Measurements from ENCODE around the gene MME. TPM values are rescaled to one million over a fixed set of nuclear protein-coding genes. Genes with fewer than 3 reads are reported as not detected.

The MME gene
- total and polyA plus RNA-seq, 2 of the 8 experiments (the other 6 are each of a cell fraction or from before 2014, with no cell fraction given), result 5.0 to 39.6 TPM

DNA sequence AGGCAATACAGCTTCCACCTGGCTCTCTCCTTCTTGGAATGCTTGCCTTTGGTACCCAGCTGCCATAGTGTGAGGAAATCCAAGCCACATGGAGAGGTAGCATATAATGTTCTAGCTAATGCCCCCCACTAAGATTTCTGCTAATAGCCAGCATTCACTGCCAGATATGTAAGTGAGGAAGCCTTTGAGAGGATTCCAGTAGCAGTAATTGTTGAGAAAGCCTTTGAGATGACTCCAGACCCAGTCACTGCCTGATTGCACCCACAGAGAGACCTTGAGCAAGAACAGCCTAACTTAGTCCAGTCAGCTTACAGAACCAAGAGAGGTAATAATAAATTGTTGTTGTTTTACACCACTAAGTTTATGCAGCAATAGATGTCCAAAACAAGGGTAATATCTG, 150.3 kb downstream of the MME start:
- H4K91ac ChIP-seq (replicated peaks; ENCODE audit: insufficient read length, low read length), result no peak overlapping the region
- H3K27ac ChIP-seq (ENCODE audit: low read depth, low read length), result no peak overlapping the region
- no peak overlapping the region for H2BK20ac ChIP-seq (ENCODE audit: low read length)
- no peak overlapping the region for H2AK5ac ChIP-seq (ENCODE audit: low read depth, low read length)
- POLR2A ChIA-PET (ENCODE audit: partially characterized antibody), result no interaction called here
- no peaks in the 10 kb centered on the region for H3K23me2 ChIP-seq (ENCODE audit: low read depth, low read length)
- no peaks in the 10 kb centered on the region for H3K27me3 ChIP-seq (replicated peaks in 1 of 4; ENCODE audit: control insufficient read depth in 3 of 4, extremely low read depth in 1 of 4, insufficient read depth in 3 of 4, low read length in 3 of 4)
- H3K9me3 ChIP-seq (ENCODE audit: insufficient read depth in 2 of 2, low read depth in 1 of 2, low read length in 1 of 2), result no peaks in the 10 kb centered on the region
- no peaks in the 10 kb centered on the region for H3K79me1 ChIP-seq (ENCODE audit: low read depth, low read length)
- no peaks in the 10 kb centered on the region for H3K36me3 ChIP-seq (ENCODE audit: control insufficient read depth in 2 of 4, insufficient read depth in 4 of 4, low read length in 3 of 4)
- no peak overlapping the region for H3K18ac ChIP-seq (ENCODE audit: extremely low read depth, low read length)
- no peak overlapping the region for H2BK12ac ChIP-seq (ENCODE audit: low read depth, low read length)
- TF ChIP-seq POLR2AphosphoS5 (IDR thresholded peaks at IDR 0.05; ENCODE audit: low read depth, low read length), result no peak
- no peak for TF ChIP-seq GTF2F1 (IDR thresholded peaks at IDR 0.05; ENCODE audit: borderline replicate concordance, low read depth, low read length)
- no peak for TF ChIP-seq CBX8 (IDR thresholded peaks at IDR 0.05; ENCODE audit: borderline replicate concordance, low read depth, low read length)
- no peak for TF ChIP-seq PHF8 (conservative IDR thresholded peaks at IDR 0.05; ENCODE audit: low read depth, low read length)
- no peak for TF ChIP-seq NRF1 (IDR thresholded peaks at IDR 0.05; ENCODE audit: low read depth, low read length)
- TF ChIP-seq CBX5 (IDR thresholded peaks at IDR 0.05; ENCODE audit: low read depth, low read length), result no peak
- no peak for TF ChIP-seq JUN (IDR thresholded peaks at IDR 0.05; ENCODE audit: low read depth, low read length)
- no peak for TF ChIP-seq SIRT6 (IDR thresholded peaks at IDR 0.05; ENCODE audit: low read length)
- TF ChIP-seq BCL11A (IDR thresholded peaks at IDR 0.05; ENCODE audit: low read depth in 2 of 2, low read length in 2 of 2), result no peak
- no peak for TF ChIP-seq SAP30 (IDR thresholded peaks at IDR 0.05; ENCODE audit: insufficient read depth, insufficient replicate concordance, low read length)
- TF ChIP-seq KDM1A (IDR thresholded peaks at IDR 0.05; ENCODE audit: borderline replicate concordance, low read length), result no peak
- no peak overlapping the region for H3K9ac ChIP-seq (replicated peaks in 1 of 4; ENCODE audit: extremely low read depth in 1 of 4, low read depth in 3 of 4, low read length in 3 of 4)
- no peak overlapping the region for H4K5ac ChIP-seq (ENCODE audit: insufficient read length, low read depth, low read length)
- no peak overlapping the region for H3K4me3 ChIP-seq (ENCODE audit: extremely low read depth in 1 of 4, insufficient read depth in 2 of 4, low read depth in 3 of 4, low read length in 4 of 4)
- H2BK5ac ChIP-seq (ENCODE audit: low read depth, low read length), result no peak overlapping the region
- no peak overlapping the region for H4K8ac ChIP-seq (ENCODE audit: extremely low read depth, insufficient read depth, low read length)
- H4K20me1 ChIP-seq (replicated peaks in 1 of 2; ENCODE audit: control insufficient read depth in 1 of 2, insufficient read depth in 2 of 2, low read length in 2 of 2), result no peaks in the 10 kb centered on the region
- FAIRE-seq, result no peak
- no peak for DNase-seq (ENCODE audit: low read depth in 1 of 2, low spot score in 2 of 2)
- H3K79me2 ChIP-seq (ENCODE audit: control insufficient read depth in 1 of 2, insufficient read depth in 2 of 2, low read length in 2 of 2), result no peaks in the 10 kb centered on the region
- H3K4me2 ChIP-seq (ENCODE audit: insufficient read depth in 1 of 2, low read depth in 2 of 2, low read length in 2 of 2), result no peak overlapping the region
- no peaks in the 10 kb centered on the region for H3K4me1 ChIP-seq (replicated peaks in 1 of 4; ENCODE audit: control insufficient read depth in 3 of 4, insufficient read depth in 4 of 4, low read length in 3 of 4)
- no peak overlapping the region for H3K4ac ChIP-seq (replicated peaks; ENCODE audit: insufficient read length, low read depth, low read length)
- CTCF ChIA-PET (ENCODE audit: partially characterized antibody), result interaction anchor here (1.0 kb wide), 1 partner anchor 269 kb away, joined by 3 read pairs; no protein-coding TSS in a partner anchor
- no peak overlapping the region for H3K14ac ChIP-seq (ENCODE audit: insufficient read length)
- no peak overlapping the region for H3K23ac ChIP-seq (ENCODE audit: insufficient read length)
- no peak overlapping the region for H2BK120ac ChIP-seq (replicated peaks; ENCODE audit: low read depth, low read length)
- H2AFZ ChIP-seq (ENCODE audit: low read length), result no peak overlapping the region
- H2BK15ac ChIP-seq (ENCODE audit: low read length), result no peak overlapping the region
- no peak overlapping the region for H3K56ac ChIP-seq (replicated peaks; ENCODE audit: insufficient read length, low read depth, low read length)

All from H1 (cell line).